Endometrial microvascular endothelial cells (primary cell): ENCODE results near the gene GAGE12J. TPM values are rescaled to one million over a fixed set of nuclear protein-coding genes. Genes with fewer than 3 reads are reported as not detected.
"Not testable (repeated sequence)": the region's sequence is repeated elsewhere in the genome, so short reads cannot be mapped to it uniquely, and the experiment has no call there.

ENCODE experiments used
- in situ Hi-C: cut with HindIII; loops from 2 replicates; pipeline ENCODE4 v1.10.0; 2017; ENCODE audit warnings: low sequenced_read_pairs, low pct_unique_long_range_greater_than_20kb; ENCODE audit errors: inconsistent ontology term
- total RNA-seq: library from RNA; depleted of rRNA; stranded (reverse); fragments of >200 nt; gene quantifications from one replicate; pipeline ENCODE4 v1.2.3, GENCODE V29; 2015; ENCODE audit errors: inconsistent ontology term

The GAGE12J gene
- not detected for total RNA-seq

GRCh38 chrX:49321737-49322136 lies at the start of gene GAGE12J:
Gene GAGE12J (plus strand): TSS chrX:49322037. CDS start chrX:49323194, 1,157 bp downstream.
- in situ Hi-C loops = not testable (repeated sequence)

- in situ Hi-C loops = no loop called here
These were observed 49.4 kb upstream of the GAGE12J start for GRCh38 chrX:49272421-49272820.

GRCh38 chrX:49273181-49273727 lies 48.6 kb upstream of the GAGE12J start:
- in situ Hi-C loops = no loop called here

GRCh38 chrX:49276207-49276606 lies 45.6 kb upstream of the GAGE12J start:
- in situ Hi-C loops = no loop called here

GRCh38 chrX:49276671-49277534 lies 44.9 kb upstream of the GAGE12J start:
- in situ Hi-C loops = no loop called here

- in situ Hi-C loops = no loop called here
These were observed 44.4 kb upstream of the GAGE12J start for GRCh38 chrX:49277535-49277830.

GRCh38 chrX:49278081-49278480 lies 43.8 kb upstream of the GAGE12J start:
- in situ Hi-C loops = no loop called here

- in situ Hi-C loops = no loop called here
These were observed 39.2 kb upstream of the GAGE12J start for GRCh38 chrX:49282647-49283011.

GRCh38 chrX:49284212-49284611 lies 37.6 kb upstream of the GAGE12J start:
- in situ Hi-C loops = no loop called here

GRCh38 chrX:49286136-49286535 lies 35.7 kb upstream of the GAGE12J start:
- in situ Hi-C loops = no loop called here

- in situ Hi-C loops = no loop called here
These were observed 35.3 kb upstream of the GAGE12J start for GRCh38 chrX:49286581-49286980.

GRCh38 chrX:49287665-49288064 lies 34.2 kb upstream of the GAGE12J start:
- in situ Hi-C loops = no loop called here

- in situ Hi-C loops = no loop called here
These were observed 31.6 kb upstream of the GAGE12J start for GRCh38 chrX:49290215-49290614.

- in situ Hi-C loops = no loop called here
These were observed 30.1 kb upstream of the GAGE12J start for GRCh38 chrX:49291615-49292337.

- in situ Hi-C loops = no loop called here
These were observed 29.2 kb upstream of the GAGE12J start for GRCh38 chrX:49292400-49293362.

- in situ Hi-C loops = not testable (repeated sequence)
These were observed 22.5 kb upstream of the GAGE12J start for GRCh38 chrX:49299293-49299692.

GRCh38 chrX:49300703-49301102 lies 21.1 kb upstream of the GAGE12J start:
- in situ Hi-C loops = no loop called here

- in situ Hi-C loops = no loop called here
These were observed 18.5 kb upstream of the GAGE12J start, which contains the start of gene GAGE10 for GRCh38 chrX:49303346-49303745. Gene GAGE10 (plus strand): TSS chrX:49303646. CDS start chrX:49304860, 1,214 bp downstream.

GRCh38 chrX:49307775-49308174 lies 14.1 kb upstream of the GAGE12J start:
- in situ Hi-C loops = not testable (repeated sequence)
